GM23338 (cell line): ENCODE results near the gene OR4D1. TPM values are rescaled to one million over a fixed set of nuclear protein-coding genes. Genes with fewer than 3 reads are reported as not detected.

Source experiments
- ATAC-seq: fragments of 200-7000 bp; cut with Tn5 transposase; 3 replicates; pipeline ENCODE4 v1.9.1; 2020
- DNase-seq: peaks from one replicate; pipeline ENCODE4 v3.0.0-alpha.2; 2015; ENCODE audit warnings: low spot score
- H2AFZ ChIP-seq: fragments of 200-600 bp; sonication (generic); 2 replicates; pipeline ENCODE4 v1.8.0; 2016; ENCODE audit warnings: antibody characterized with exemption, mild to moderate bottlenecking, moderate library complexity
- H3F3A ChIP-seq: fragments of 200-600 bp; sonication (generic); replicated peaks from 2 replicates; pipeline ENCODE4 v1.8.0; 2017; ENCODE audit warnings: antibody characterized with exemption, mixed run types, low read depth
- H3K27ac ChIP-seq: fragments of 200-600 bp; sonication (generic); 2 replicates; pipeline ENCODE4 v1.6.1; 2016; ENCODE audit warnings: low read depth
- H3K27me3 ChIP-seq: fragments of 200-600 bp; sonication (generic); 2 replicates; pipeline ENCODE4 v1.8.0; 2016; ENCODE audit warnings: mild to moderate bottlenecking, mixed run types, moderate library complexity; ENCODE audit not compliant: insufficient read depth
- H3K36me3 ChIP-seq: fragments of 200-600 bp; sonication (generic); 2 replicates; pipeline ENCODE4 v1.8.0; 2016; ENCODE audit warnings: mild to moderate bottlenecking; ENCODE audit not compliant: insufficient read depth
- H3K4me1 ChIP-seq: fragments of 200-600 bp; sonication (generic); 2 replicates; pipeline ENCODE4 v1.8.0; 2016; ENCODE audit warnings: mild to moderate bottlenecking, moderate library complexity; ENCODE audit not compliant: insufficient read depth
- H3K4me2 ChIP-seq: fragments of 200-600 bp; sonication (generic); 2 replicates; pipeline ENCODE4 v1.7.1; 2017; ENCODE audit warnings: mixed run types
- H3K4me3 ChIP-seq: fragments of 200-600 bp; sonication (generic); 2 replicates; pipeline ENCODE4 v1.6.1; 2016; ENCODE audit warnings: mixed run types
- H3K79me2 ChIP-seq: fragments of 200-600 bp; sonication (generic); replicated peaks from 2 replicates; pipeline ENCODE4 v1.8.0; 2017; ENCODE audit warnings: mild to moderate bottlenecking; ENCODE audit not compliant: insufficient read depth
- H3K9me2 ChIP-seq: fragments of 200-600 bp; sonication (generic); 2 replicates; pipeline ENCODE4 v1.8.0; 2017; ENCODE audit not compliant: insufficient read depth
- H4K20me1 ChIP-seq: fragments of 200-600 bp; sonication (generic); replicated peaks from 2 replicates; pipeline ENCODE4 v1.8.0; 2017; ENCODE audit warnings: mild to moderate bottlenecking; ENCODE audit not compliant: insufficient read depth
- H3K27ac Mint-ChIP-seq: 2 replicates; pipeline ENCODE4 v1.8.0; 2020; ENCODE audit warnings: inconsistent platforms, mild to moderate bottlenecking, moderate library complexity, mixed read lengths
- H3K27me3 Mint-ChIP-seq: 3 replicates; pipeline ENCODE4 v1.8.0; 2022; ENCODE audit warnings: low read depth, mild to moderate bottlenecking, moderate library complexity, mixed read lengths, inconsistent platforms; ENCODE audit not compliant: insufficient read depth, poor library complexity
- H3K36me3 Mint-ChIP-seq: 3 replicates; pipeline ENCODE4 v1.8.0; 2021; ENCODE audit warnings: low read depth, mild to moderate bottlenecking, inconsistent platforms, moderate library complexity, mixed read lengths
- H3K4me1 Mint-ChIP-seq: 3 replicates; pipeline ENCODE4 v1.8.0; 2020; ENCODE audit warnings: mild to moderate bottlenecking, inconsistent platforms, mixed read lengths
- H3K4me3 Mint-ChIP-seq: 3 replicates; pipeline ENCODE4 v1.8.0; 2021; ENCODE audit warnings: moderate library complexity, mild to moderate bottlenecking, inconsistent platforms, mixed read lengths
- H3K9me3 Mint-ChIP-seq: 3 replicates; pipeline ENCODE4 v1.8.0; 2020; ENCODE audit warnings: moderate library complexity, mild to moderate bottlenecking, inconsistent platforms, mixed read lengths
- CREB1 ChIP-seq: fragments of 250-450 bp; sonication (Bioruptor Pico); IDR thresholded peaks from 2 replicates; pipeline ENCODE4 v1.5.0; 2020; ENCODE audit warnings: low read depth, mild to moderate bottlenecking, moderate library complexity
- CTCF ChIP-seq, 2 experiments: fragments of 200-600 bp in 1 of 2; sonication (generic) in 1 of 2; conservative IDR thresholded peaks; 2 replicates each; pipeline versions ENCODE4 v1.5.1 to v1.6.1; 2016 to 2017; ENCODE audit warnings: antibody characterized with exemption in 2 of 2, low read depth in 2 of 2, mild to moderate bottlenecking in 2 of 2, moderate library complexity in 1 of 2
- ETS1 ChIP-seq: IDR thresholded peaks from 2 replicates; pipeline ENCODE4 v1.6.1; 2016; ENCODE audit warnings: antibody characterized with exemption
- EZH2phosphoT487 ChIP-seq: fragments of 200-600 bp; sonication (generic); IDR thresholded peaks from one replicate; pipeline ENCODE4 v1.8.1; 2018; ENCODE audit warnings: antibody characterized with exemption; ENCODE audit not compliant: unreplicated experiment
- JUNB ChIP-seq: IDR thresholded peaks from one replicate; pipeline ENCODE4 v1.6.1; 2016; ENCODE audit warnings: antibody characterized with exemption; ENCODE audit not compliant: unreplicated experiment
- NANOG ChIP-seq: IDR thresholded peaks from 2 replicates; pipeline ENCODE4 v1.6.1; 2016; ENCODE audit warnings: antibody characterized with exemption, borderline replicate concordance
- POLR2AphosphoS5 ChIP-seq: IDR thresholded peaks from 2 replicates; pipeline ENCODE4 v1.6.1; 2016; ENCODE audit warnings: antibody characterized with exemption, low read depth
- REST ChIP-seq: IDR thresholded peaks from one replicate; pipeline ENCODE4 v1.6.1; 2018; ENCODE audit warnings: antibody characterized with exemption; ENCODE audit not compliant: unreplicated experiment
- STAT1 ChIP-seq: IDR thresholded peaks from one replicate; pipeline ENCODE4 v1.6.1; 2016; ENCODE audit warnings: antibody characterized with exemption; ENCODE audit not compliant: unreplicated experiment
- ZNF114 ChIP-seq: fragments of 250-450 bp; sonication (Bioruptor Pico); IDR thresholded peaks from 2 replicates; pipeline ENCODE4 v1.5.0; 2020; ENCODE audit warnings: mild to moderate bottlenecking, moderate library complexity
- ZNF331 ChIP-seq: fragments of 250-450 bp; sonication (Bioruptor Pico); IDR thresholded peaks from 2 replicates; pipeline ENCODE4 v1.5.0; 2020; ENCODE audit warnings: low read depth, mild to moderate bottlenecking, moderate library complexity
- polyA plus RNA-seq: library from polyadenylated mRNA; unstranded; fragments of >200 nt; fragmentation: Nextera tagmentation; extraction: Ambion mirVana; gene quantifications from 2 replicates; pipeline ENCODE4 v1.2.1, GENCODE V29; 2016
- total RNA-seq: library from RNA; depleted of rRNA; stranded (reverse); fragments of >200 nt; shearing (Covaris generic); gene quantifications from 2 replicates; pipeline ENCODE4 v1.2.3, GENCODE V29; 2014

The OR4D1 gene
- total and polyA plus RNA-seq, 2 experiments from 2014 or later: 0.10 to 0.50 TPM

- no peaks in the 10 kb centered on the region; the same call in 2 of the 3 replicates for H3K4me1 Mint-ChIP-seq
- Histone ChIP-seq H3K4me1 (no peaks in the 10 kb centered on the region), H3K27ac (no peak overlapping the region), H3F3A (no peaks in the 10 kb centered on the region), H3K36me3 (no peaks in the 10 kb centered on the region), H4K20me1 (no peaks in the 10 kb centered on the region), H2AFZ (peak overlapping the region; percentile 81; the same call in 1 of the 2 replicates), H3K4me2 (no peak overlapping the region), H3K9me2 (no peaks in the 10 kb centered on the region), H3K79me2 (no peaks in the 10 kb centered on the region), H3K27me3 (0 out of 2 replicates have a peak, but pooled peaks cover 3% of the 10 kb centered on the region), H3K4me3 (no peak overlapping the region)
- H3K36me3 Mint-ChIP-seq: no peaks in the 10 kb centered on the region
- H3K27me3 Mint-ChIP-seq: peaks cover 15% of the 10 kb centered on the region
- ATAC-seq (peak; percentile 96), DNase-seq (peak; percentile 91)
- H3K4me3 Mint-ChIP-seq: no peak overlapping the region
- TF ChIP-seq CREB1 (CRISPR knock-in tag) (no peak), CTCF (conservative IDR thresholded peaks at IDR 0.05; ENCODE audit: low read depth in 2 of 2) (peak; percentile 77 to 85), ZNF331 (CRISPR knock-in tag) (no peak), EZH2phosphoT487 (no peak)
- no peaks in the 10 kb centered on the region for H3K9me3 Mint-ChIP-seq
- no peak overlapping the region for H3K27ac Mint-ChIP-seq
These were observed 51.9 kb downstream of the OR4D1 start for GRCh38 chr17:58200024-58200633.

GRCh38 chr17:58202859-58203258, 54.7 kb downstream of the OR4D1 start:
- Mint-ChIP-seq H3K9me3 (no peaks in the 10 kb centered on the region), H3K4me1 (no peaks in the 10 kb centered on the region; the same call in 2 of the 3 replicates), H3K4me3 (no peak overlapping the region), H3K27ac (no peak overlapping the region), H3K27me3 (peaks cover 13% of the 10 kb centered on the region), H3K36me3 (no peaks in the 10 kb centered on the region; the same call in 2 of the 3 replicates)
- Histone ChIP-seq H3K36me3 (no peaks in the 10 kb centered on the region), H3K9me2 (no peaks in the 10 kb centered on the region), H3K79me2 (no peaks in the 10 kb centered on the region), H3K4me3 (no peak overlapping the region), H3K27ac (no peak overlapping the region), H3F3A (no peaks in the 10 kb centered on the region), H3K4me2 (no peak overlapping the region), H3K27me3 (0 out of 2 replicates have a peak, but pooled peaks cover 3% of the 10 kb centered on the region), H4K20me1 (no peaks in the 10 kb centered on the region), H3K4me1 (no peaks in the 10 kb centered on the region), H2AFZ (no peak overlapping the region)
- no peak for ATAC-seq
- no peak for DNase-seq
- no peak for TF ChIP-seq STAT1
- TF ChIP-seq REST: no peak
- TF ChIP-seq EZH2phosphoT487: no peak
- no peak for TF ChIP-seq NANOG
- TF ChIP-seq POLR2AphosphoS5: no peak
- TF ChIP-seq CTCF (conservative IDR thresholded peaks at IDR 0.05; ENCODE audit: low read depth in 2 of 2): no peak
- TF ChIP-seq JUNB: no peak
- TF ChIP-seq ZNF114 (CRISPR knock-in tag): no peak
- TF ChIP-seq ZNF331 (CRISPR knock-in tag): no peak
- TF ChIP-seq ETS1: no peak
- no peak for TF ChIP-seq CREB1 (CRISPR knock-in tag)
